ENCODE data around the gene TMSB10.

DNA sequence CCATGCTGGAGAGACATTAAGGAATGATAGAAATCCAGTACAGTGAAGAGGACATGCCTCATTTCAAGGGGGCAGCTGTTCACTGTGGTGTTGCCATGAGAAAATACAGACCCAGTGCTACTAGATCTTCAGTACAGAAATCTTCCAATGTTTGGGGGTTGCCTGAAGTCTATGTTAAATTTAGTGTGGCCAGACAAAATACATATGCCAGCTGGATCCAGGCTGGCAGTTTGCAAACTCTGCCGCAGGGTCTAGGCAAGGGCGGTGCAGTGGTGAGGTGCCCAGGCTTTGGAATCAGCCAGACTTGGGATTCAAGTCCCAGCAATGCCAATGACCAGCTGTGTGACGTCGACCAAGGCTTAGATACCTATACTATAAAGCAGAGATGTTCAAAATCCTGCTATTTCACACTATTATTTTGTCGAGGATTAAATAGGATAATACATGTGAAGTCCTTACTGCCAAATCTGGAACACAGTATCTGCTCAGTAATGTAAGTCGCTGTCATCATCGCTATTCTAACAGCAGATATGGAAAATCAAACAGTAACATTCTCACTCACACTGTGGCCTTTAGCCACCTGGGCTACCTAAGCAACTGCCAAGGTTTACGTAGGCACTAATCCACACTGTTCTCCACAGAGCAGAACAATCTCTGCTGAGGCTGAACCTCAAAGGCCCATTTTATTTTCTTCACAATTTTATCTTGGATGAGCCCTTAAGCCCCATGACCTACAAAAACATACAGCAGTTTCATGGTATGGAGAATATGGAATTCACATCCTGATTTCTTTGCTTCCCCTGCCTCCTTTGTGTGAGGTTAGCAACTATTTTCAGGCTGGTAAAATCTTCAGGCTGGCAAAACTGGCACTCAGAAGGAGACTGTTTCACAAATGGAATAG lies 5.9 kb upstream of the TMSB10 start:
- TF ChIP-seq CTCF (conservative IDR thresholded peaks at IDR 0.05 in 1 of 2, IDR thresholded peaks at IDR 0.05 in 1 of 2; ENCODE audit: extremely low read depth in 1 of 2, insufficient read depth in 1 of 2, low read depth in 1 of 2, low read length in 2 of 2) (no peak), EZH2 (IDR thresholded peaks at IDR 0.05; ENCODE audit: borderline replicate concordance, low read length) (no peak)
